Measurements from ENCODE around the gene SECISBP2.

The SECISBP2 gene

GRCh38 chr9:89383030-89383720 lies 64.9 kb downstream of the SECISBP2 start:
- DNase-seq (ENCODE audit: low read depth): no peak

GRCh38 chr9:89383721-89384300 lies 65.5 kb downstream of the SECISBP2 start:
- no peak for DNase-seq (ENCODE audit: low read depth)

- no peak for DNase-seq (ENCODE audit: low read depth)
Observed at GRCh38 chr9:89384783-89385182, 66.5 kb downstream of the SECISBP2 start.

GRCh38 chr9:89386206-89386605 lies 67.9 kb downstream of the SECISBP2 start:
- DNase-seq (ENCODE audit: low read depth): no peak

- no peak for DNase-seq (ENCODE audit: low read depth)
Observed at GRCh38 chr9:89386797-89387196, 68.5 kb downstream of the SECISBP2 start.

- no peak for DNase-seq (ENCODE audit: low read depth)
Observed at GRCh38 chr9:89387197-89387849, 69.0 kb downstream of the SECISBP2 start.

GRCh38 chr9:89388084-89388867 lies 70.0 kb downstream of the SECISBP2 start:
- DNase-seq (ENCODE audit: low read depth): no peak

- DNase-seq (ENCODE audit: low read depth): no peak
Observed at GRCh38 chr9:89388868-89389177, 70.5 kb downstream of the SECISBP2 start.

GRCh38 chr9:89390068-89390555 lies 71.8 kb downstream of the SECISBP2 start:
- no peak for DNase-seq (ENCODE audit: low read depth)

- no peak for DNase-seq (ENCODE audit: low read depth)
Observed at GRCh38 chr9:89390578-89391116, 72.3 kb downstream of the SECISBP2 start.

- no peak for DNase-seq (ENCODE audit: low read depth)
Observed at GRCh38 chr9:89391585-89391984, 73.3 kb downstream of the SECISBP2 start.

GRCh38 chr9:89394412-89394811 lies 76.1 kb downstream of the SECISBP2 start:
- no peak for DNase-seq (ENCODE audit: low read depth)

- DNase-seq (ENCODE audit: low read depth): no peak
Observed at GRCh38 chr9:89395931-89396710, 77.8 kb downstream of the SECISBP2 start.

GRCh38 chr9:89397471-89397870 lies 79.2 kb downstream of the SECISBP2 start:
- no peak for DNase-seq (ENCODE audit: low read depth)

- DNase-seq (ENCODE audit: low read depth): no peak
Observed at GRCh38 chr9:89398621-89399020, 80.3 kb downstream of the SECISBP2 start.

GRCh38 chr9:89400403-89401116 lies 82.3 kb downstream of the SECISBP2 start:
- no peak for DNase-seq (ENCODE audit: low read depth)

GRCh38 chr9:89402695-89403427 lies 84.6 kb downstream of the SECISBP2 start:
- DNase-seq (ENCODE audit: low read depth): no peak

GRCh38 chr9:89404074-89404473 lies 85.8 kb downstream of the SECISBP2 start:
- no peak for DNase-seq (ENCODE audit: low read depth)

GRCh38 chr9:89405826-89406225 lies 87.5 kb downstream of the SECISBP2 start:
- DNase-seq (ENCODE audit: low read depth): no peak

- DNase-seq (ENCODE audit: low read depth): no peak
Observed at GRCh38 chr9:89407070-89407469, 88.8 kb downstream of the SECISBP2 start.
